Superior temporal gyrus (tissue), 1 donor: ENCODE data around the gene POLE.

Source experiments
- DNase-seq: peaks from one replicate; pipeline ENCODE4 v3.0.0-alpha.2; 2016; ENCODE audit errors: extremely low spot score

POLE gene

GRCh38 chr12:132632521-132633228 is 54.5 kb downstream of the POLE start:
- no peak for DNase-seq

GRCh38 chr12:132631666-132632065 is 55.5 kb downstream of the POLE start:
- DNase-seq = no peak

GRCh38 chr12:132630672-132631071 is 56.5 kb downstream of the POLE start:
- DNase-seq = no peak

- DNase-seq = no peak
Observed at GRCh38 chr12:132629330-132629729, 57.8 kb downstream of the POLE start.

- DNase-seq = no peak
Observed at GRCh38 chr12:132625731-132626430, 61.3 kb downstream of the POLE start.

GRCh38 chr12:132624910-132625630 is 62.1 kb downstream of the POLE start:
- DNase-seq = no peak

GRCh38 chr12:132624186-132624855 is 62.8 kb downstream of the POLE start:
- DNase-seq = no peak

GRCh38 chr12:132623072-132623869 is 63.9 kb downstream of the POLE start:
- DNase-seq = no peak

GRCh38 chr12:132622437-132623071 is 64.6 kb downstream of the POLE start:
- no peak for DNase-seq

- DNase-seq = no peak
Observed at GRCh38 chr12:132621657-132622435, 65.3 kb downstream of the POLE start.

GRCh38 chr12:132620899-132621656 is 66.1 kb downstream of the POLE start:
- no peak for DNase-seq

GRCh38 chr12:132620113-132620898 is 66.8 kb downstream of the POLE start:
- DNase-seq = no peak

- no peak for DNase-seq
Observed at GRCh38 chr12:132619386-132620112, 67.6 kb downstream of the POLE start.

GRCh38 chr12:132619071-132619385 is 68.1 kb downstream of the POLE start:
- DNase-seq = no peak

GRCh38 chr12:132618683-132619043 is 68.5 kb downstream of the POLE start, which contains the start of gene P2RX2:
TSS of gene P2RX2 (plus strand) at chr12:132618776. CDS start at chr12:132618817, 41 bp downstream.
- no peak for DNase-seq

GRCh38 chr12:132617822-132618682 is 69.1 kb downstream of the POLE start:
- no peak for DNase-seq

- no peak for DNase-seq
Observed at GRCh38 chr12:132617135-132617701, 69.9 kb downstream of the POLE start.
